Measurements from ENCODE around the gene MOCS3. TPM values are rescaled to one million over a fixed set of nuclear protein-coding genes. Genes with fewer than 3 reads are reported as not detected.

Gene MOCS3
- total and polyA plus RNA-seq, 2 of the 13 experiments (the other 11 are each of a cell fraction or from before 2014, with no cell fraction given): 3.7 to 8.4 TPM

DNA sequence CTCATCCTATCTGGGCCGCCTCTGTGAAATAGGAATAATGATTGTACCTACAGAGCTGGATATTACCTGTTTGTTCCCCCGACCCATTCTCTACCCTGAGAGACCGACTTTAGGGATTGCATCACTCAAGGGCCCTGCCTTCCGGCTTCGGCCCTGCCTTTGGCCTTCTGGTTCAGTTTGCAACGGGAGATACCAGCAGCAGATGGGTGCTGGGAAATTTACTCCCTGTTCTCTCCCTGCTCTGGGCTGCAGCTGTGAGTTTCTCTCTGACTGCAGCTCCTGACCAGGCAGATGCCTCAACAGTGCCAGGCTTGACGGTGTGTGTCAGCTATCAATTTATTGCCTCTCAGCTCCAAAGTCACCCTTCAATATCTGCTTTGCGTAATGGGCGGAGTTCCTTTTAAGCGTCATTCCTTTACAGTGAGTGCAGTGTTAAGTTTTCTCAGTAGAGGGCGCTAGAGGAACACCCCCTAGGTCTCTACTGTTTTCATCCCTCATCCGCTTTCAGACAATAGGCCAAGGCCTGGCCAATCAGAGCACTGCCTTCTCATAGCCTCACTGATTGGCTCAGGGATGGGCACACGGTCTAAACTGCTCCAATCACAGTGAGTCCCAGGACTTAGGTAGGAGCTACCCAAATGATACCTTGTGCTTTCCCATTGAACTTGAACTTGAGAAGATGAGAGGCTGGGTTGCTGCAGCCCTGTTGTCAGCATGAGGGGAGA, 34.3 kb downstream of the MOCS3 start (continued):
- no peak for TF ChIP-seq AHDC1 (CRISPR knock-in tag; IDR thresholded peaks at IDR 0.05; ENCODE audit: borderline replicate concordance)
- no peak for TF ChIP-seq ZNF564 (CRISPR knock-in tag; IDR thresholded peaks at IDR 0.05)
- TF ChIP-seq, protein P1, sequence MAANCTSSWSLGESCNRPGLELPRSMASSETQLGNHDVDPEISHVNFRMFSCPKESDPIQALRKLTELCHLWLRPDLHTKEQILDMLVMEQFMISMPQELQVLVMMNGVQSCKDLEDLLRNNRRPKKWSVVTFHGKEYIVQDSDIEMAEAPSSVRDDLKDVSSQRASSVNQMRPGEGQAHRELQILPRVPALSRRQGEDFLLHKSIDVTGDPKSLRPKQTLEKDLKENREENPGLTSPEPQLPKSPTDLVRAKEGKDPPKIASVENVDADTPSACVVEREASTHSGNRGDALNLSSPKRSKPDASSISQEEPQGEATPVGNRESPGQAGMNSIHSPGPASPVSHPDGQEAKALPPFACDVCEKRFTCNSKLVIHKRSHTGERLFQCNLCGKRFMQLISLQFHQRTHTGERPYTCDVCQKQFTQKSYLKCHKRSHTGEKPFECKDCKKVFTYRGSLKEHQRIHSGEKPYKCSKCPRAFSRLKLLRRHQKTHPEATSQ (CRISPR knock-in tag; IDR thresholded peaks at IDR 0.05; ENCODE audit: borderline replicate concordance): no peak
- peak; percentile 53; the same call in 1 of the 2 replicates for TF ChIP-seq MEF2D (CRISPR knock-in tag; IDR thresholded peaks at IDR 0.05)
- TF ChIP-seq GLI4 (CRISPR knock-in tag; IDR thresholded peaks at IDR 0.05; ENCODE audit: borderline replicate concordance): no peak
- TF ChIP-seq, protein P2, sequence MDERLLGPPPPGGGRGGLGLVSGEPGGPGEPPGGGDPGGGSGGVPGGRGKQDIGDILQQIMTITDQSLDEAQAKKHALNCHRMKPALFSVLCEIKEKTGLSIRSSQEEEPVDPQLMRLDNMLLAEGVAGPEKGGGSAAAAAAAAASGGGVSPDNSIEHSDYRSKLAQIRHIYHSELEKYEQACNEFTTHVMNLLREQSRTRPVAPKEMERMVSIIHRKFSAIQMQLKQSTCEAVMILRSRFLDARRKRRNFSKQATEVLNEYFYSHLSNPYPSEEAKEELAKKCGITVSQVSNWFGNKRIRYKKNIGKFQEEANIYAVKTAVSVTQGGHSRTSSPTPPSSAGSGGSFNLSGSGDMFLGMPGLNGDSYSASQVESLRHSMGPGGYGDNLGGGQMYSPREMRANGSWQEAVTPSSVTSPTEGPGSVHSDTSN (CRISPR knock-in tag; IDR thresholded peaks at IDR 0.05): no peak
- no peak for TF ChIP-seq CENPX (CRISPR knock-in tag; IDR thresholded peaks at IDR 0.05)
- TF ChIP-seq TBP (CRISPR knock-in tag; IDR thresholded peaks at IDR 0.05): no peak
- no peak for TF ChIP-seq ZNF33B (CRISPR knock-in tag; IDR thresholded peaks at IDR 0.05)
- TF ChIP-seq TAF1 (CRISPR knock-in tag; IDR thresholded peaks at IDR 0.05): no peak
- no peak for TF ChIP-seq SMYD3 (CRISPR knock-in tag; IDR thresholded peaks at IDR 0.05)
- TF ChIP-seq ZBTB3 (CRISPR knock-in tag; IDR thresholded peaks at IDR 0.05; ENCODE audit: borderline replicate concordance, low read depth): no peak
- no peak; the same call in 1 of the 2 replicates for TF ChIP-seq ZNF350 (CRISPR knock-in tag; IDR thresholded peaks at IDR 0.05; ENCODE audit: borderline replicate concordance, low read depth)
- TF ChIP-seq ONECUT2 (CRISPR knock-in tag; IDR thresholded peaks at IDR 0.05): no peak
- TF ChIP-seq WIZ (CRISPR knock-in tag; IDR thresholded peaks at IDR 0.05): no peak
- TF ChIP-seq, protein P3, sequence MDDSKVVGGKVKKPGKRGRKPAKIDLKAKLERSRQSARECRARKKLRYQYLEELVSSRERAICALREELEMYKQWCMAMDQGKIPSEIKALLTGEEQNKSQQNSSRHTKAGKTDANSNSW (CRISPR knock-in tag; IDR thresholded peaks at IDR 0.05; ENCODE audit: borderline replicate concordance): no peak

All from HepG2 (cell line).